Glutamatergic neuron (in vitro differentiated cells): Measurements from ENCODE around the gene ATN1. TPM values are rescaled to one million over a fixed set of nuclear protein-coding genes. Genes with fewer than 3 reads are reported as not detected.

Source experiments
- DNase-seq: peaks from one replicate; pipeline ENCODE4 v3.0.0; 2022
- H3K27ac Mint-ChIP-seq: one replicate; pipeline ENCODE4 v1.8.0; 2020; ENCODE audit warnings: mild to moderate bottlenecking, mixed read lengths, inconsistent platforms; ENCODE audit not compliant: unreplicated experiment
- H3K27me3 Mint-ChIP-seq: one replicate; pipeline ENCODE4 v1.8.0; 2020; ENCODE audit warnings: mild to moderate bottlenecking, moderate library complexity, mixed read lengths, inconsistent platforms; ENCODE audit not compliant: unreplicated experiment
- H3K36me3 Mint-ChIP-seq: one replicate; pipeline ENCODE4 v1.8.0; 2020; ENCODE audit warnings: mild to moderate bottlenecking, mixed read lengths, inconsistent platforms; ENCODE audit not compliant: unreplicated experiment
- H3K4me1 Mint-ChIP-seq: one replicate; pipeline ENCODE4 v1.8.0; 2020; ENCODE audit warnings: mild to moderate bottlenecking, low read depth, mixed read lengths, inconsistent platforms; ENCODE audit not compliant: unreplicated experiment
- H3K4me3 Mint-ChIP-seq: one replicate; pipeline ENCODE4 v1.8.0; 2020; ENCODE audit warnings: mild to moderate bottlenecking, mixed read lengths, inconsistent platforms; ENCODE audit not compliant: unreplicated experiment
- H3K9me3 Mint-ChIP-seq: one replicate; pipeline ENCODE4 v1.8.0; 2020; ENCODE audit warnings: mild to moderate bottlenecking, moderate library complexity, mixed read lengths, inconsistent platforms; ENCODE audit not compliant: unreplicated experiment
- CTCF ChIP-seq: fragments of 200-600 bp; sonication (generic); IDR thresholded peaks from one replicate; pipeline ENCODE4 v1.5.0; 2021; ENCODE audit not compliant: partially characterized antibody, unreplicated experiment
- total RNA-seq: library from RNA; stranded (reverse); fragmentation: NEBNext Ultra II Directional; extraction: Animal tissue kit (Norgen Biotek cat#: 25700); gene quantifications from one replicate; pipeline ENCODE4 v1.2.1, GENCODE V29; 2021; ENCODE audit not compliant: unreplicated experiment

The ATN1 gene
- total RNA-seq, 1 donor from 2014 or later, result 94.6 TPM

GRCh38 chr12:6966351-6966750 is 38.6 kb downstream of the ATN1 start:
- Mint-ChIP-seq H3K27me3 (peaks cover 5% of the 10 kb centered on the region), H3K4me3 (peak overlapping the region; percentile 20), H3K4me1 (peaks cover 13% of the 10 kb centered on the region), H3K27ac (peak overlapping the region; percentile 68), H3K9me3 (peaks cover 11% of the 10 kb centered on the region), H3K36me3 (no peaks in the 10 kb centered on the region)
- TF ChIP-seq CTCF, result no peak
- DNase-seq, result no peak

- H3K9me3 Mint-ChIP-seq, result peaks cover 13% of the 10 kb centered on the region
- no peak for TF ChIP-seq CTCF
- H3K36me3 Mint-ChIP-seq, result no peaks in the 10 kb centered on the region
- no peak for DNase-seq
- peaks cover 5% of the 10 kb centered on the region for H3K27me3 Mint-ChIP-seq
- peaks cover 15% of the 10 kb centered on the region for H3K4me1 Mint-ChIP-seq
- no peak overlapping the region for H3K27ac Mint-ChIP-seq
- H3K4me3 Mint-ChIP-seq, result no peak overlapping the region
Observed at GRCh38 chr12:6967651-6968100, 39.9 kb downstream of the ATN1 start.

- DNase-seq, result no peak
- Mint-ChIP-seq H3K9me3 (peaks cover 13% of the 10 kb centered on the region), H3K27me3 (peaks cover 5% of the 10 kb centered on the region), H3K36me3 (no peaks in the 10 kb centered on the region), H3K4me1 (peaks cover 15% of the 10 kb centered on the region), H3K4me3 (peak overlapping the region; percentile 100), H3K27ac (no peak overlapping the region)
- no peak for TF ChIP-seq CTCF
Observed at GRCh38 chr12:6968426-6968825, 40.7 kb downstream of the ATN1 start.

GRCh38 chr12:6970096-6970527 is 42.4 kb downstream of the ATN1 start:
- Mint-ChIP-seq H3K36me3 (no peaks in the 10 kb centered on the region), H3K4me3 (peak overlapping the region; percentile 100), H3K4me1 (peaks cover 15% of the 10 kb centered on the region), H3K9me3 (peaks cover 13% of the 10 kb centered on the region), H3K27ac (peak overlapping the region; percentile 99), H3K27me3 (peaks cover 5% of the 10 kb centered on the region)
- no peak for DNase-seq
- no peak for TF ChIP-seq CTCF

- Mint-ChIP-seq H3K4me3 (no peak overlapping the region), H3K36me3 (no peaks in the 10 kb centered on the region)
- TF ChIP-seq CTCF, result no peak
Observed at GRCh38 chr12:6974180-6974579, 46.4 kb downstream of the ATN1 start.

More at GRCh38 chr12:6974180-6974579, 46.4 kb downstream of the ATN1 start:
- peaks cover 5% of the 10 kb centered on the region for H3K27me3 Mint-ChIP-seq
- H3K27ac Mint-ChIP-seq, result no peak overlapping the region
- DNase-seq, result no peak
- peaks cover 10% of the 10 kb centered on the region for H3K4me1 Mint-ChIP-seq
- H3K9me3 Mint-ChIP-seq, result peaks cover 11% of the 10 kb centered on the region
